SK-N-SH (cell line): Measurements from ENCODE around the gene RAD51B. TPM values are rescaled to one million over a fixed set of nuclear protein-coding genes. Genes with fewer than 3 reads are reported as not detected.
A peak's percentile ranks its signal among the peaks of the same experiment; 100 is the strongest.

Source experiments
- CTCF ChIA-PET: fragments of 300-600, 350-600 bp; formaldehyde crosslinking; extraction: SDS; loops from one replicate; lab custom pipeline; 2021; lab: Yijun Ruan, JAX
- POLR2A ChIA-PET: fragments of 350-600 bp; sonication (Branson Sonifier 250); formaldehyde crosslinking; extraction: SDS; loops from one replicate; lab custom pipeline; 2020; ENCODE audit warnings: antibody characterized with exemption, inconsistent platforms; lab: Yijun Ruan, JAX
- DNase-seq: peaks from one replicate; pipeline ENCODE4 v3.0.0; 2012
- H2AFZ ChIP-seq: fragments of 200-600 bp; sonication (generic); 2 replicates; pipeline ENCODE4 v1.8.1; 2016; ENCODE audit warnings: antibody characterized with exemption, mild to moderate bottlenecking, low read depth
- H3F3A ChIP-seq: fragments of 200-600 bp; sonication (generic); replicated peaks from 2 replicates; pipeline ENCODE3; 2016; ENCODE audit warnings: antibody characterized with exemption, mild to moderate bottlenecking; ENCODE audit not compliant: insufficient read depth
- H3K27ac ChIP-seq, 2 experiments: fragments of 200-500 bp in 1 of 2; fragments of 200-600 bp in 1 of 2; sonication (Bioruptor generic) in 1 of 2; sonication (generic), shearing (Covaris generic) in 1 of 2; 2 replicates each; pipeline versions ENCODE4 v1.5.1 to v1.6.1; 2014 to 2016; ENCODE audit warnings: low read depth in 2 of 2, inconsistent platforms in 1 of 2, low read length in 1 of 2, mild to moderate bottlenecking in 1 of 2, mixed read lengths in 1 of 2
- H3K27me3 ChIP-seq: fragments of 200-600 bp; sonication (generic), shearing (Covaris generic); 2 replicates; pipeline ENCODE4 v1.6.1; 2016; ENCODE audit warnings: mixed run types; ENCODE audit not compliant: insufficient read depth
- H3K36me3 ChIP-seq, 2 experiments: fragments of 200-500 bp in 1 of 2; fragments of 200-600 bp in 1 of 2; sonication (Bioruptor generic) in 1 of 2; sonication (generic) in 1 of 2; replicated peaks in 1 of 2; 2 replicates each; pipeline versions ENCODE3 to v1.5.1; 2014 to 2016; ENCODE audit warnings: low read length in 1 of 2, mild to moderate bottlenecking in 1 of 2; ENCODE audit not compliant: insufficient read depth in 2 of 2, control insufficient read depth in 1 of 2
- H3K4me1 ChIP-seq, 2 experiments: fragments of 200-500 bp in 1 of 2; fragments of 200-600 bp in 1 of 2; sonication (Bioruptor generic) in 1 of 2; sonication (generic), shearing (Covaris generic) in 1 of 2; 2 replicates each; pipeline versions ENCODE4 v1.5.1 to v1.6.1; 2014 to 2016; ENCODE audit warnings: low read depth in 1 of 2, low read length in 1 of 2, mixed run types in 1 of 2; ENCODE audit not compliant: insufficient read depth in 2 of 2, control insufficient read depth in 1 of 2
- H3K4me2 ChIP-seq: fragments of 200-600 bp; sonication (generic), shearing (Covaris generic); 2 replicates; pipeline ENCODE4 v1.6.1; 2017; ENCODE audit warnings: mixed run types
- H3K4me3 ChIP-seq, 2 experiments: fragments of 200-500 bp in 1 of 2; fragments of 200-600 bp in 1 of 2; sonication (Bioruptor generic) in 1 of 2; sonication (generic), shearing (Covaris generic) in 1 of 2; 2 replicates each; pipeline versions ENCODE4 v1.5.1 to v1.8.1; 2014 to 2016; ENCODE audit warnings: low read depth in 2 of 2, inconsistent platforms in 1 of 2, low read length in 1 of 2, mild to moderate bottlenecking in 1 of 2, mixed read lengths in 1 of 2, moderate library complexity in 1 of 2
- H3K79me2 ChIP-seq: fragments of 200-600 bp; sonication (generic); 2 replicates; pipeline ENCODE4 v1.8.1; 2017; ENCODE audit warnings: mild to moderate bottlenecking; ENCODE audit not compliant: insufficient read depth
- H3K9ac ChIP-seq: fragments of 200-600 bp; sonication (generic); 2 replicates; pipeline ENCODE4 v1.6.1; 2017; ENCODE audit warnings: mixed run types
- H3K9me2 ChIP-seq: fragments of 200-600 bp; sonication (generic); 2 replicates; pipeline ENCODE4 v1.6.1; 2017; ENCODE audit warnings: mixed run types
- H3K9me3 ChIP-seq: fragments of 200-600 bp; sonication (generic); 2 replicates; pipeline ENCODE4 v1.6.1; 2017; ENCODE audit warnings: mixed run types, mild to moderate bottlenecking, moderate library complexity
- H4K20me1 ChIP-seq: fragments of 200-600 bp; sonication (generic); 2 replicates; pipeline ENCODE4 v1.6.1; 2017; ENCODE audit warnings: mild to moderate bottlenecking, mixed run types; ENCODE audit not compliant: insufficient read depth
- CTCF ChIP-seq: fragments of 200-600 bp; sonication (generic); IDR thresholded peaks from 2 replicates; pipeline ENCODE4 v1.6.1; 2017; ENCODE audit warnings: antibody characterized with exemption, mild to moderate bottlenecking, moderate library complexity
- EP300 ChIP-seq, 2 experiments: IDR thresholded peaks; 2 replicates each; pipeline versions ENCODE4 v1.4.0 to v1.6.1; 2012; ENCODE audit warnings: borderline replicate concordance in 1 of 2, low read depth in 1 of 2, low read length in 1 of 2
- EZH2phosphoT487 ChIP-seq: fragments of 200-600 bp; sonication (generic); IDR thresholded peaks from 2 replicates; pipeline ENCODE4 v1.6.1; 2017; ENCODE audit warnings: low read depth, mixed run types, mild to moderate bottlenecking, antibody characterized with exemption, moderate library complexity, borderline replicate concordance
- FOSL2 ChIP-seq: IDR thresholded peaks from 2 replicates; pipeline ENCODE4 v1.4.0; 2012; ENCODE audit warnings: low read depth, mild to moderate bottlenecking, moderate library complexity, borderline replicate concordance
- FOXJ3 ChIP-seq: sonication (generic); formaldehyde crosslinking; IDR thresholded peaks from 2 replicates; pipeline ENCODE4 v1.5.1; 2020; ENCODE audit warnings: mild to moderate bottlenecking, missing genetic modification reagents
- IRF3 ChIP-seq: fragments of 150-350 bp; IDR thresholded peaks from 2 replicates; pipeline ENCODE4 v1.6.1; 2016; ENCODE audit warnings: mild to moderate bottlenecking, low read depth, low read length
- PBX3 ChIP-seq: IDR thresholded peaks from 2 replicates; pipeline ENCODE4; 2012
- RAD21 ChIP-seq: IDR thresholded peaks from 2 replicates; pipeline ENCODE4 v1.6.1; 2012; ENCODE audit warnings: mild to moderate bottlenecking, low read length
- RFX5 ChIP-seq: IDR thresholded peaks from 2 replicates; pipeline ENCODE4 v1.6.1; 2012; ENCODE audit warnings: mild to moderate bottlenecking, improper control_type of control experiment, low read length
- SMC3 ChIP-seq: IDR thresholded peaks from 2 replicates; pipeline ENCODE4 v1.6.1; 2012; ENCODE audit warnings: low read depth, low read length, improper control_type of control experiment
- TEAD4 ChIP-seq: IDR thresholded peaks from 2 replicates; pipeline ENCODE4 v1.4.0; 2012; ENCODE audit warnings: mild to moderate bottlenecking, borderline replicate concordance; ENCODE audit not compliant: insufficient read depth
- USF2 ChIP-seq: fragments of 150-350 bp; IDR thresholded peaks from 2 replicates; pipeline ENCODE4 v1.6.1; 2017; ENCODE audit warnings: antibody characterized with exemption, low read length, low read depth, borderline replicate concordance
- YY1 ChIP-seq: IDR thresholded peaks from 2 replicates; pipeline ENCODE4 v1.4.0; 2012; ENCODE audit warnings: low read depth, mild to moderate bottlenecking
- WGBS: methylation state at CpG from one replicate; pipeline ENCODE4 v1.1.6; 2017; ENCODE audit warnings: low lambda C conversion rate; 5-methylcytosine and 5-hydroxymethylcytosine counted together
- polyA plus RNA-seq, 3 experiments: library from polyadenylated mRNA; depleted of rRNA; stranded (reverse); fragments of >200 nt; gene quantifications; 2 replicates each; pipeline ENCODE4 v1.2.3, GENCODE V29; 2012

RAD51B gene
- polyA plus RNA-seq, 1 of the 3 experiments (the other 2 are of a cell fraction): 6.0 TPM

GRCh38 chr14:68177728-68178127 is 358.1 kb downstream of the RAD51B start:
- TF ChIP-seq EP300 (IDR thresholded peaks at IDR 0.05; ENCODE audit: borderline replicate concordance in 1 of 2, low read depth in 1 of 2, low read length in 1 of 2) (0 out of 4 replicates have a peak, but pooled peaks of 1 of the 2 experiments have one; percentile 5), CTCF (no peak)
- Histone ChIP-seq H3K4me1 (peaks cover 6 to 9% of the 10 kb centered on the region in 2 experiments), H3K27me3 (no peaks in the 10 kb centered on the region), H3K27ac (peak overlapping the region in 1 of 2 experiments; percentile 46; a peak in 2 of 4 replicates), H3K79me2 (no peaks in the 10 kb centered on the region), H3K9me3 (no peaks in the 10 kb centered on the region), H4K20me1 (no peaks in the 10 kb centered on the region), H3K4me2 (no peak overlapping the region), H3K9me2 (no peaks in the 10 kb centered on the region), H3K9ac (no peak overlapping the region), H3F3A (peaks cover 4% of the 10 kb centered on the region), H2AFZ (no peak overlapping the region), H3K4me3 (no peak overlapping the region), H3K36me3 (no peaks in the 10 kb centered on the region)
- no peak for DNase-seq
- POLR2A ChIA-PET: no interaction called here
- CTCF ChIA-PET: interaction anchor here (1.3 kb wide), 1 partner anchor 13 kb away, joined by 3 read pairs; no protein-coding TSS in a partner anchor
- WGBS: 74% methylated on average over 3 of the region's 3 CpGs

- Histone ChIP-seq H3K9ac (no peak overlapping the region), H3K4me3 (no peak overlapping the region), H3K9me2 (no peaks in the 10 kb centered on the region), H3K4me2 (no peak overlapping the region), H3K9me3 (no peaks in the 10 kb centered on the region), H3K27me3 (no peaks in the 10 kb centered on the region), H3F3A (peaks cover under 1% of the 10 kb centered on the region), H3K79me2 (no peaks in the 10 kb centered on the region), H3K4me1 (peaks cover 6 to 9% of the 10 kb centered on the region in 2 experiments), H3K27ac (peak overlapping the region in 1 of 2 experiments; percentile 46; a peak in 2 of 4 replicates), H4K20me1 (no peaks in the 10 kb centered on the region), H2AFZ (no peak overlapping the region), H3K36me3 (no peaks in the 10 kb centered on the region)
- no peak for DNase-seq
- ChIA-PET CTCF (interaction anchor here (1.3 kb wide), 1 partner anchor 14 kb away, joined by 3 read pairs; no protein-coding TSS in a partner anchor), POLR2A (no interaction called here)
- TF ChIP-seq FOSL2: no peak
- TF ChIP-seq PBX3: 0 out of 2 replicates have a peak, but pooled peaks have one; percentile 15
- WGBS: 68% methylated on average over 2 of the region's 2 CpGs
Measured at GRCh38 chr14:68178282-68178681, 358.7 kb downstream of the RAD51B start.

- Histone ChIP-seq H2AFZ (peak overlapping the region; percentile 26; the same call in 1 of the 2 replicates), H3F3A (peaks cover 12% of the 10 kb centered on the region), H3K27me3 (no peaks in the 10 kb centered on the region), H4K20me1 (no peaks in the 10 kb centered on the region), H3K79me2 (no peaks in the 10 kb centered on the region), H3K9ac (no peak overlapping the region), H3K9me3 (no peaks in the 10 kb centered on the region), H3K4me3 (no peak overlapping the region), H3K27ac (peak overlapping the region; percentile 28 to 38), H3K9me2 (no peaks in the 10 kb centered on the region), H3K4me1 (peaks cover 6 to 18% of the 10 kb centered on the region in 2 experiments), H3K4me2 (peak overlapping the region; percentile 24; the same call in 1 of the 2 replicates), H3K36me3 (no peaks in the 10 kb centered on the region)
- no peak for DNase-seq
- ChIA-PET POLR2A (no interaction called here), CTCF (no interaction called here)
- WGBS: 63% methylated on average over 3 of the region's 3 CpGs
- TF ChIP-seq EZH2phosphoT487 (no peak), RAD21 (no peak), USF2 (no peak), FOXJ3 (CRISPR knock-in tag) (no peak), RFX5 (no peak), IRF3 (no peak), YY1 (no peak), SMC3 (no peak), TEAD4 (no peak)
Measured at GRCh38 chr14:68181519-68182326, 362.1 kb downstream of the RAD51B start.
